GM12864 (cell line): ENCODE results near the gene SAE1.

Source experiments
- DNase-seq: peaks from one replicate; pipeline ENCODE4 v3.0.0-alpha.2; 2011; ENCODE audit warnings: low read depth
- H3K4me3 ChIP-seq: 2 replicates; pipeline ENCODE4 v1.5.1; 2011; ENCODE audit warnings: mild to moderate bottlenecking, low read depth, low read length, control low read depth
- CTCF ChIP-seq: IDR thresholded peaks from 2 replicates; pipeline ENCODE4 v1.5.1; 2011; ENCODE audit warnings: low read depth, mild to moderate bottlenecking, moderate library complexity, low read length, control low read depth, inconsistent platforms; ENCODE audit errors: missing control alignments

SAE1 gene

GRCh38 chr19:47143322-47144073, 12.9 kb downstream of the SAE1 start:
- no peak for DNase-seq
- no peak overlapping the region for H3K4me3 ChIP-seq
- TF ChIP-seq CTCF, result no peak

- TF ChIP-seq CTCF, result no peak
- no peak overlapping the region for H3K4me3 ChIP-seq
- no peak for DNase-seq
Measured at GRCh38 chr19:47144630-47145029, 14.0 kb downstream of the SAE1 start.

- TF ChIP-seq CTCF, result no peak
- no peak overlapping the region for H3K4me3 ChIP-seq
- DNase-seq, result no peak
Measured at GRCh38 chr19:47145639-47146486, 15.2 kb downstream of the SAE1 start.

- no peak overlapping the region for H3K4me3 ChIP-seq
- no peak for DNase-seq
- no peak for TF ChIP-seq CTCF
Measured at GRCh38 chr19:47146920-47147319, 16.3 kb downstream of the SAE1 start.

GRCh38 chr19:47151627-47152026, 21.0 kb downstream of the SAE1 start:
- no peak for TF ChIP-seq CTCF
- H3K4me3 ChIP-seq, result no peak overlapping the region
- DNase-seq, result no peak

GRCh38 chr19:47152205-47152604, 21.6 kb downstream of the SAE1 start:
- H3K4me3 ChIP-seq, result no peak overlapping the region
- no peak for TF ChIP-seq CTCF
- no peak for DNase-seq
